Mesothelial cell of epicardium (in vitro differentiated cells): Measurements from ENCODE around the gene ADRA2C. TPM values are rescaled to one million over a fixed set of nuclear protein-coding genes. Genes with fewer than 3 reads are reported as not detected.

Experiments
- DNase-seq, 2 experiments: peaks; one replicate each; pipeline ENCODE4 v3.0.0; 2021; ENCODE audit warnings: low spot score in 2 of 2; ENCODE audit not compliant: unreplicated experiment in 2 of 2
- H3K27ac Mint-ChIP-seq: 2 replicates; pipeline ENCODE4 v1.8.0; 2021; ENCODE audit warnings: mixed read lengths
- H3K27me3 Mint-ChIP-seq: 2 replicates; pipeline ENCODE4 v1.8.0; 2021; ENCODE audit warnings: low read depth, mixed read lengths
- H3K36me3 Mint-ChIP-seq: 2 replicates; pipeline ENCODE4 v1.8.0; 2021; ENCODE audit warnings: mixed read lengths
- H3K4me1 Mint-ChIP-seq: 2 replicates; pipeline ENCODE4 v1.8.0; 2021; ENCODE audit warnings: mixed read lengths
- H3K4me3 Mint-ChIP-seq: 2 replicates; pipeline ENCODE4 v1.8.0; 2021; ENCODE audit warnings: mild to moderate bottlenecking, moderate library complexity, mixed read lengths
- H3K9me3 Mint-ChIP-seq: 2 replicates; pipeline ENCODE4 v1.8.0; 2021; ENCODE audit warnings: mixed read lengths
- CTCF ChIP-seq: fragments of 200-600 bp; sonication (generic); IDR thresholded peaks from one replicate; pipeline ENCODE4 v1.5.0; 2021; ENCODE audit warnings: antibody characterized with exemption; ENCODE audit not compliant: unreplicated experiment
- total RNA-seq: library from RNA; stranded (reverse); gene quantifications from 3 replicates; pipeline ENCODE4 v1.2.1, GENCODE V29; 2021

The ADRA2C gene
- total RNA-seq, 1 donor from 2014 or later, result 2.1 TPM

GRCh38 chr4:3791256-3791655, 25.1 kb downstream of the ADRA2C start:
- H3K9me3 Mint-ChIP-seq, result peaks cover 22% of the 10 kb centered on the region
- no peak overlapping the region for H3K27ac Mint-ChIP-seq
- no peaks in the 10 kb centered on the region for H3K4me1 Mint-ChIP-seq
- DNase-seq, result no peak
- H3K27me3 Mint-ChIP-seq, result peaks cover 18% of the 10 kb centered on the region
- no peak overlapping the region for H3K4me3 Mint-ChIP-seq
- no peak for TF ChIP-seq CTCF
- H3K36me3 Mint-ChIP-seq, result no peaks in the 10 kb centered on the region

GRCh38 chr4:3791910-3792542, 25.8 kb downstream of the ADRA2C start:
- no peaks in the 10 kb centered on the region for H3K4me1 Mint-ChIP-seq
- no peaks in the 10 kb centered on the region for H3K36me3 Mint-ChIP-seq
- peaks cover 18% of the 10 kb centered on the region for H3K27me3 Mint-ChIP-seq
- no peak overlapping the region for H3K4me3 Mint-ChIP-seq
- peak; percentile 55 to 92 for DNase-seq
- H3K27ac Mint-ChIP-seq, result no peak overlapping the region
- peaks cover 25% of the 10 kb centered on the region for H3K9me3 Mint-ChIP-seq
- no peak for TF ChIP-seq CTCF

GRCh38 chr4:3792813-3793212, 26.6 kb downstream of the ADRA2C start:
- peaks cover 25% of the 10 kb centered on the region for H3K9me3 Mint-ChIP-seq
- no peak overlapping the region for H3K27ac Mint-ChIP-seq
- no peak overlapping the region for H3K4me3 Mint-ChIP-seq
- no peak for TF ChIP-seq CTCF
- no peaks in the 10 kb centered on the region for H3K4me1 Mint-ChIP-seq
- DNase-seq, result no peak
- H3K36me3 Mint-ChIP-seq, result no peaks in the 10 kb centered on the region
- H3K27me3 Mint-ChIP-seq, result peaks cover 18% of the 10 kb centered on the region

- TF ChIP-seq CTCF, result no peak
- Mint-ChIP-seq H3K27me3 (peaks cover 18% of the 10 kb centered on the region), H3K9me3 (peaks cover 25% of the 10 kb centered on the region), H3K27ac (no peak overlapping the region), H3K4me3 (no peak overlapping the region), H3K36me3 (no peaks in the 10 kb centered on the region), H3K4me1 (no peaks in the 10 kb centered on the region)
- no peak for DNase-seq
Observed at GRCh38 chr4:3793545-3793944, 27.4 kb downstream of the ADRA2C start.

- DNase-seq, result no peak
- no peak overlapping the region for H3K4me3 Mint-ChIP-seq
- H3K4me1 Mint-ChIP-seq, result no peaks in the 10 kb centered on the region
- no peak for TF ChIP-seq CTCF
- peaks cover 20% of the 10 kb centered on the region for H3K27me3 Mint-ChIP-seq
- H3K27ac Mint-ChIP-seq, result no peak overlapping the region
- H3K36me3 Mint-ChIP-seq, result no peaks in the 10 kb centered on the region
- H3K9me3 Mint-ChIP-seq, result peaks cover 25% of the 10 kb centered on the region
Observed at GRCh38 chr4:3796960-3797359, 30.8 kb downstream of the ADRA2C start.
